Gastroesophageal sphincter (tissue), 4 donors: ENCODE measurements around the gene STXBP5L. TPM values are rescaled to one million over a fixed set of nuclear protein-coding genes. Genes with fewer than 3 reads are reported as not detected.

ENCODE experiments used
- ATAC-seq: fragments of 150-250 bp; one replicate; pipeline ENCODE4 v1.9.1; 2016; ENCODE audit warnings: mild to moderate bottlenecking, moderate library complexity
- H3K27ac ChIP-seq, 4 donors: fragments of 200-600 bp; sonication (generic) in 3 of 4; 1 replicate in 3 of 4; 2 replicates in 1 of 4; pipeline ENCODE4 v1.5.1; 2016 to 2019
- H3K27me3 ChIP-seq: fragments of 200-600 bp; sonication (generic); one replicate; pipeline ENCODE4 v1.5.1; 2019
- H3K36me3 ChIP-seq, 2 donors: fragments of 200-600 bp; sonication (generic); one replicate each; pipeline ENCODE4 v1.5.1; 2019; ENCODE audit warnings: control low read depth in 1 of 2
- H3K4me1 ChIP-seq, 3 donors: fragments of 200-600 bp; sonication (generic); 1 replicate in 2 of 3; 2 replicates in 1 of 3; pipeline ENCODE4 v1.5.1; 2016 to 2019; ENCODE audit warnings: control low read depth in 2 of 3
- H3K4me3 ChIP-seq, 2 donors: fragments of 200-600 bp; sonication (generic); one replicate each; pipeline ENCODE4 v1.5.1; 2019; ENCODE audit warnings: mild to moderate bottlenecking in 1 of 2, moderate library complexity in 1 of 2
- H3K9me3 ChIP-seq, 3 donors: fragments of 200-600 bp; sonication (generic); one replicate each; pipeline ENCODE4 v1.5.1; 2017 to 2019; ENCODE audit warnings: control low read depth in 2 of 3
- EP300 ChIP-seq: sonication (generic); formaldehyde crosslinking; IDR thresholded peaks from one replicate; pipeline ENCODE4 v1.6.1; 2017; ENCODE audit warnings: antibody characterized with exemption, mild to moderate bottlenecking
- POLR2A ChIP-seq, 2 donors: fragments of 450-650 bp; IDR thresholded peaks; one replicate each; pipeline ENCODE4 v1.6.1; 2017; ENCODE audit warnings: antibody characterized with exemption in 2 of 2, mild to moderate bottlenecking in 2 of 2, moderate library complexity in 1 of 2
- POLR2AphosphoS5 ChIP-seq: sonication (generic); formaldehyde crosslinking; IDR thresholded peaks from one replicate; pipeline ENCODE4 v1.6.1; 2017; ENCODE audit warnings: antibody characterized with exemption
- WGBS, 2 donors: methylation state at CpG; one replicate each; pipeline ENCODE4 v1.1.5; 2018; ENCODE audit warnings: low coverage in 1 of 2; 5-methylcytosine and 5-hydroxymethylcytosine counted together
- small RNA-seq, 4 donors: library from RNA; depleted of rRNA; stranded (forward); fragments of <200 nt; gene quantifications; one replicate each; pipeline ENCODE3, GENCODE V24; 2016
- total RNA-seq, 4 donors: library from RNA; depleted of rRNA; stranded (reverse); fragments of >200 nt; gene quantifications; one replicate each; pipeline ENCODE4 v1.1.0, GENCODE V29; 2016
- TF ChIP-seq, protein P1 (sequence below), 4 experiments: fragments of 200-600 bp in 2 of 4; fragments of 450-650 bp in 2 of 4; sonication (generic) in 1 of 4; IDR thresholded peaks; one replicate each; pipeline ENCODE4 v1.5.1; 2017 to 2019; ENCODE audit warnings: antibody characterized with exemption in 4 of 4, mild to moderate bottlenecking in 2 of 4, moderate library complexity in 2 of 4

Gene STXBP5L
- total RNA-seq, 4 donors from 2014 or later = 0.15 to 2.0 (median 0.63) TPM

GRCh38 chr3:121463745-121464144, 555.7 kb downstream of the STXBP5L start:
- Histone ChIP-seq H3K9me3 (no peaks in the 10 kb centered on the region), H3K4me3 (no peak overlapping the region), H3K27ac (no peak overlapping the region), H3K4me1 (no peaks in the 10 kb centered on the region), H3K36me3 (no peaks in the 10 kb centered on the region), H3K27me3 (no peaks in the 10 kb centered on the region)
- no peak for ATAC-seq
- TF ChIP-seq EP300 (no peak), POLR2A (IDR thresholded peaks at IDR 0.05) (no peak), POLR2AphosphoS5 (no peak)
- TF ChIP-seq, protein P1, sequence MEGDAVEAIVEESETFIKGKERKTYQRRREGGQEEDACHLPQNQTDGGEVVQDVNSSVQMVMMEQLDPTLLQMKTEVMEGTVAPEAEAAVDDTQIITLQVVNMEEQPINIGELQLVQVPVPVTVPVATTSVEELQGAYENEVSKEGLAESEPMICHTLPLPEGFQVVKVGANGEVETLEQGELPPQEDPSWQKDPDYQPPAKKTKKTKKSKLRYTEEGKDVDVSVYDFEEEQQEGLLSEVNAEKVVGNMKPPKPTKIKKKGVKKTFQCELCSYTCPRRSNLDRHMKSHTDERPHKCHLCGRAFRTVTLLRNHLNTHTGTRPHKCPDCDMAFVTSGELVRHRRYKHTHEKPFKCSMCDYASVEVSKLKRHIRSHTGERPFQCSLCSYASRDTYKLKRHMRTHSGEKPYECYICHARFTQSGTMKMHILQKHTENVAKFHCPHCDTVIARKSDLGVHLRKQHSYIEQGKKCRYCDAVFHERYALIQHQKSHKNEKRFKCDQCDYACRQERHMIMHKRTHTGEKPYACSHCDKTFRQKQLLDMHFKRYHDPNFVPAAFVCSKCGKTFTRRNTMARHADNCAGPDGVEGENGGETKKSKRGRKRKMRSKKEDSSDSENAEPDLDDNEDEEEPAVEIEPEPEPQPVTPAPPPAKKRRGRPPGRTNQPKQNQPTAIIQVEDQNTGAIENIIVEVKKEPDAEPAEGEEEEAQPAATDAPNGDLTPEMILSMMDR (IDR thresholded peaks at IDR 0.05) = no peak

DNA sequence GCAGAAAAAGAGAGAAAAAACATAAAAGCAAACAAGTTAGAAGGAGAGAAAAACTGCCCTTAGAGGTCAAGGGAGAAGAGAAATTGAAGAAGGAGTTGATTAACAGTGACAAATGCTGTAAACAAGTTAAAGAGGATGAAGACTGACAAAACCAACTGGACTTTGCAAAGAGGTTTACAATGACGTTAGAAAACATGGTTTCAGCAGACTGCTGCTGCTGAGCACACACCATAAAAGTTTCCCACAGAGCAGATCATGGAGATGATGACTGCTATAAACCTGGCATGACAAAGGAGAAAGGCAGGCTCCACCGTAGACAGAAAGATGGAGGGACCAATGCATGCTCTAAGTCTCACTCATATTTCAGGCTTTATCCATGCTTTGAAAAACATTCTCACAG, 559.1 kb downstream of the STXBP5L start:
- whole genome bisulfite sequencing, 2 donors = 66 to 83% methylated on average over 1 to 2 of the region's 2 CpGs
- no peaks in the 10 kb centered on the region for H3K4me1 ChIP-seq
- H3K27me3 ChIP-seq = no peaks in the 10 kb centered on the region
- no peak for ATAC-seq
- no peaks in the 10 kb centered on the region for H3K36me3 ChIP-seq
- H3K9me3 ChIP-seq = no peaks in the 10 kb centered on the region
- H3K27ac ChIP-seq = no peak overlapping the region
- TF ChIP-seq, protein P1 (IDR thresholded peaks at IDR 0.05) = no peak
- no peak for TF ChIP-seq POLR2A (IDR thresholded peaks at IDR 0.05)
- no peak for TF ChIP-seq EP300
- TF ChIP-seq POLR2AphosphoS5 = no peak
- H3K4me3 ChIP-seq = no peak overlapping the region

DNA sequence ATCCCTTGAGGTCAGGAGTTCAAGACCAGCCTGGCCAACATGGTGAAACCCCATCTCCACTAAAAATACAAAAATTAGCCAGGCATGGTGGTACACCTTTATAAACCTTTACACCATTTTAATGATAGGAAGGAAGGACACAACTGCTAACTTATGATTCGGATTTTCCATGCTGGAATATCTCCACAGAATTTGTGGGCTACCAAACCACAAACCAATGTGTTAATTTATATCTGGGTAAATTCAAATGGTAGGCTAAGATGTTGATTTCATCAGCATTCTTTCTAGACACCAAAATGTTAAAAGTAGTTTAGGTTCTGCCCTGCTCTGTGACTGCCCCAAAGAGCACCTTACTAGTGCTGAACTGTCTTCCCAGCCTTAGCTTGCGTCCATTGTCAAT, 565.0 kb downstream of the STXBP5L start:
- no peak overlapping the region for H3K4me3 ChIP-seq
- no peaks in the 10 kb centered on the region for H3K4me1 ChIP-seq
- H3K36me3 ChIP-seq = no peaks in the 10 kb centered on the region
- no peak overlapping the region for H3K27ac ChIP-seq
- H3K9me3 ChIP-seq = no peaks in the 10 kb centered on the region
- 89 to 93% methylated on average over 1 to 2 of the region's 2 CpGs for WGBS, 2 donors
- TF ChIP-seq EP300 = no peak
- TF ChIP-seq, protein P1 (IDR thresholded peaks at IDR 0.05) = no peak
- TF ChIP-seq POLR2A (IDR thresholded peaks at IDR 0.05) = no peak
- no peak for TF ChIP-seq POLR2AphosphoS5
- no peak for ATAC-seq
- no peaks in the 10 kb centered on the region for H3K27me3 ChIP-seq

Small RNAs within 50 kb of the gene (small RNA-seq; reads per million reads assigned to genes)
- 0 reads per million in 4 donors for gene MIR5682

Other genes starting within 250 kb of the STXBP5L start
- not detected for gene HGD, start 226.0 kb upstream of the STXBP5L start, total RNA-seq
- 10 to 100 TPM; 16.3 to 29.2 (median 20.1) TPM for gene RABL3, start 165.7 kb upstream of the STXBP5L start, total RNA-seq
- 10 to 100 TPM; 11.4 to 21.0 (median 15.3) TPM for gene GTF2E1, start 165.5 kb upstream of the STXBP5L start, total RNA-seq